ENCODE data around the gene FAF1.

The FAF1 gene

GRCh38 chr1:50705699-50706098 is 254.4 kb downstream of the FAF1 start:
- Histone ChIP-seq H3K27ac (ENCODE audit: low read depth, low read length) (no peak overlapping the region), H3K4me3 (ENCODE audit: low read length) (no peak overlapping the region), H3K27me3 (ENCODE audit: control insufficient read depth, insufficient read depth, low read length) (no peaks in the 10 kb centered on the region), H3K4me1 (ENCODE audit: control insufficient read depth, insufficient read depth, low read length) (no peaks in the 10 kb centered on the region), H3K36me3 (ENCODE audit: control insufficient read depth, insufficient read depth, low read length) (no peaks in the 10 kb centered on the region), H3K9ac (ENCODE audit: low read length) (no peak overlapping the region)

- Histone ChIP-seq H3K27ac (ENCODE audit: low read depth, low read length) (no peak overlapping the region), H3K4me1 (ENCODE audit: control insufficient read depth, insufficient read depth, low read length) (no peaks in the 10 kb centered on the region), H3K27me3 (ENCODE audit: control insufficient read depth, insufficient read depth, low read length) (no peaks in the 10 kb centered on the region)
Observed at GRCh38 chr1:50705041-50705440, 255.0 kb downstream of the FAF1 start.

GRCh38 chr1:50704126-50704525 is 255.9 kb downstream of the FAF1 start:
- Histone ChIP-seq H3K9ac (ENCODE audit: low read length) (no peak overlapping the region), H3K27me3 (ENCODE audit: control insufficient read depth, insufficient read depth, low read length) (no peaks in the 10 kb centered on the region), H3K4me1 (ENCODE audit: control insufficient read depth, insufficient read depth, low read length) (no peaks in the 10 kb centered on the region), H3K27ac (ENCODE audit: low read depth, low read length) (no peak overlapping the region), H3K36me3 (ENCODE audit: control insufficient read depth, insufficient read depth, low read length) (no peaks in the 10 kb centered on the region), H3K4me3 (ENCODE audit: low read length) (no peak overlapping the region)

More at GRCh38 chr1:50705041-50705440, 255.0 kb downstream of the FAF1 start:
- Histone ChIP-seq H3K4me3 (ENCODE audit: low read length) (no peak overlapping the region), H3K9ac (ENCODE audit: low read length) (no peak overlapping the region), H3K36me3 (ENCODE audit: control insufficient read depth, insufficient read depth, low read length) (no peaks in the 10 kb centered on the region)

DNA sequence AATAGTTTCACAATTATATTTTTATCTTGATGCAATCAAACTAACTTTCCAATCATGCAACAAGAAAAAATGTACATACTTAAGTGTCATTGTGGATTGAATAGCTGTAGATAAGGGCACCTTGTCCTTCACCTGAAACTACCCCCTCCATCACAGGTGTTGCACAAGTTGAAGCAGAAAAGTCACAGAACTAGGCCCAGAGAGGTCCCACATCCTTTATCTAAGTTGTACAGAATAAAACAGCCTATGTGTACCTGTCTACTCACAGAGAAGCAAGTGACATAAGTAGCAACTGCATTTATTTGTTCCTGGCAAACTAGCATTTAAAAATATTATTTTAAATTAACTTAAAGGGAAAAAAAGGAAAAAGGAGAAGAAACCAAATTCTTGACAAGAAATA is 256.8 kb downstream of the FAF1 start:
- no peaks in the 10 kb centered on the region for H3K27me3 ChIP-seq (ENCODE audit: control insufficient read depth, insufficient read depth, low read length)
- no peak overlapping the region for H3K27ac ChIP-seq (ENCODE audit: low read depth, low read length)
- no peaks in the 10 kb centered on the region for H3K36me3 ChIP-seq (ENCODE audit: control insufficient read depth, insufficient read depth, low read length)
- no peak overlapping the region for H3K4me3 ChIP-seq (ENCODE audit: low read length)
- H3K4me1 ChIP-seq (ENCODE audit: control insufficient read depth, insufficient read depth, low read length), result no peaks in the 10 kb centered on the region
- no peak overlapping the region for H3K9ac ChIP-seq (ENCODE audit: low read length)

DNA sequence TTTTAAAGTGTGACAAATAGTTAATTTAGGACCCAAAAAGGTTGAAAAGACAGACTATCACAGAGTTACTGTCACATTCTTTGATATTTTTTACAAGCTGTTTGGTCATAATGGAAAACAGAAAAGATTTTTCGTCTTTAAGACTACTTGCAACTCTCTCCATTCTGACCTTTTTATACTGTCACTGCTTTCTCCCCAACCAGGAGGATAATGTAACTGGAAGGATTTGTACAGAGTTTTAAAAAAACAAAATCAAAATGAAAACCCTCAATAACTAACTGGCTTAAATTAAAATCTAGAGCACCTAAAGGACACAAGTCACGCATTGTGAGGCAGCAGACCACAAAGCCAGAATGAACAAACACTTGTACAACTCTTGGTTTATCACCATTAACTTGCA is 257.7 kb downstream of the FAF1 start:
- H3K9ac ChIP-seq (ENCODE audit: low read length), result no peak overlapping the region
- no peaks in the 10 kb centered on the region for H3K27me3 ChIP-seq (ENCODE audit: control insufficient read depth, insufficient read depth, low read length)
- no peaks in the 10 kb centered on the region for H3K36me3 ChIP-seq (ENCODE audit: control insufficient read depth, insufficient read depth, low read length)
- no peak overlapping the region for H3K27ac ChIP-seq (ENCODE audit: low read depth, low read length)
- H3K4me3 ChIP-seq (ENCODE audit: low read length), result no peak overlapping the region
- H3K4me1 ChIP-seq (ENCODE audit: control insufficient read depth, insufficient read depth, low read length), result no peaks in the 10 kb centered on the region

DNA sequence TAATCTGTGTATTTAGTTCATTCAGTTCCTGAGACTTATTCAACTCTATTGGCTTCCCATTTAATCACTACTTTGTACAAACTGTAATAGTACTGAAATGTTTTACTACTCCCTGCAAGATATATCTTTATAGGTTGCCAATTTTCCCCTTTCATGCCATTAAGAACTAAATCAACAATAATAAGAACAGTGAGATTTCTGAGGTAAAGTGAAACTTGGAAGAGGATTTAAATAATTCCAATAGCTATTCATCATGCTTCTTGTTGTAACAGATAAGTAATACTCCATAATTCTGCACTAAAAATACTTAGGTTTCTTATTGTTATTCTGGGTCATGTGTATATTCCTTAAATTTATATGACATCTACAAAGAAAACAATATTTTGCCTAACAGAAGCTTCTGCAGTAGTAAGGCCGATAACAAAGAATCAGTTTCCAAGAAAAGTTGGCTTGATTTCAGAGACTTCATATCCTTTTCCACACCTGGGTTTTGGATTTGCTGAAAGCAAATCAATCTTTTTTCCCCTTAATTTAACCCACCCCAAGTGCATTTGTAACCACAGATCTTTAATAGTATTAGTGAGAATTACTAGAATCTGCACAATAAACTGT is 258.3 kb downstream of the FAF1 start:
- Histone ChIP-seq H3K27me3 (ENCODE audit: control insufficient read depth, insufficient read depth, low read length) (no peaks in the 10 kb centered on the region), H3K27ac (ENCODE audit: low read depth, low read length) (no peak overlapping the region), H3K36me3 (ENCODE audit: control insufficient read depth, insufficient read depth, low read length) (no peaks in the 10 kb centered on the region), H3K9ac (ENCODE audit: low read length) (no peak overlapping the region), H3K4me1 (ENCODE audit: control insufficient read depth, insufficient read depth, low read length) (no peaks in the 10 kb centered on the region), H3K4me3 (ENCODE audit: low read length) (no peak overlapping the region)

GRCh38 chr1:50700621-50701020 is 259.4 kb downstream of the FAF1 start:
- Histone ChIP-seq H3K27me3 (ENCODE audit: control insufficient read depth, insufficient read depth, low read length) (no peaks in the 10 kb centered on the region), H3K36me3 (ENCODE audit: control insufficient read depth, insufficient read depth, low read length) (no peaks in the 10 kb centered on the region), H3K4me3 (ENCODE audit: low read length) (no peak overlapping the region), H3K27ac (ENCODE audit: low read depth, low read length) (no peak overlapping the region), H3K4me1 (ENCODE audit: control insufficient read depth, insufficient read depth, low read length) (no peaks in the 10 kb centered on the region), H3K9ac (ENCODE audit: low read length) (no peak overlapping the region)

GRCh38 chr1:50700214-50700613 is 259.9 kb downstream of the FAF1 start:
- no peak overlapping the region for H3K9ac ChIP-seq (ENCODE audit: low read length)
- no peaks in the 10 kb centered on the region for H3K4me1 ChIP-seq (ENCODE audit: control insufficient read depth, insufficient read depth, low read length)
- H3K27ac ChIP-seq (ENCODE audit: low read depth, low read length), result no peak overlapping the region
- H3K4me3 ChIP-seq (ENCODE audit: low read length), result no peak overlapping the region
- H3K36me3 ChIP-seq (ENCODE audit: control insufficient read depth, insufficient read depth, low read length), result no peaks in the 10 kb centered on the region
- no peaks in the 10 kb centered on the region for H3K27me3 ChIP-seq (ENCODE audit: control insufficient read depth, insufficient read depth, low read length)

DNA sequence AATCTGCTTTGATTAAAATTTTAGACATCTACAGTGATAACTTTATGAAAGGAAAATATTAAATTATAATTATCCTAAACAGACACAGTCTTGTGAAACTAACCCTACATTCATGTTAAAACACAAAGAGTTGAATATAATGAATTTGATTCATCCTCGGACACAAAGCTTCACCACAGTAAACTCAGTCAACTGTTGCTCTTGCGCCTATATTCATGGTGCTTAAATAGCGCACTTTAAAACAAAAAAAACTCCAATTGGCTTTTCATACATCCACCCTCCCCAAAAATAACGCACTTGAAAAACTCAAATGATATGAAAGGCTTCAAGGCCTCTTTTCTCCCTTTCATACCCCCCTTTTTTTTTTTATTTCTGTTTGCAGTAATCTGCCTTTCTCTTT is 260.3 kb downstream of the FAF1 start:
- Histone ChIP-seq H3K27ac (ENCODE audit: low read depth, low read length) (no peak overlapping the region), H3K4me1 (ENCODE audit: control insufficient read depth, insufficient read depth, low read length) (no peaks in the 10 kb centered on the region), H3K9ac (ENCODE audit: low read length) (no peak overlapping the region), H3K27me3 (ENCODE audit: control insufficient read depth, insufficient read depth, low read length) (no peaks in the 10 kb centered on the region), H3K4me3 (ENCODE audit: low read length) (no peak overlapping the region), H3K36me3 (ENCODE audit: control insufficient read depth, insufficient read depth, low read length) (no peaks in the 10 kb centered on the region)

GRCh38 chr1:50697440-50698421 is 262.3 kb downstream of the FAF1 start:
- H3K27ac ChIP-seq (ENCODE audit: low read depth, low read length), result no peak overlapping the region
- no peak overlapping the region for H3K4me3 ChIP-seq (ENCODE audit: low read length)
- H3K4me1 ChIP-seq (ENCODE audit: control insufficient read depth, insufficient read depth, low read length), result no peaks in the 10 kb centered on the region
- no peaks in the 10 kb centered on the region for H3K36me3 ChIP-seq (ENCODE audit: control insufficient read depth, insufficient read depth, low read length)
- H3K27me3 ChIP-seq (ENCODE audit: control insufficient read depth, insufficient read depth, low read length), result no peaks in the 10 kb centered on the region
- H3K9ac ChIP-seq (ENCODE audit: low read length), result no peak overlapping the region

GRCh38 chr1:50693829-50694228 is 266.2 kb downstream of the FAF1 start:
- Histone ChIP-seq H3K27me3 (ENCODE audit: control insufficient read depth, insufficient read depth, low read length) (no peaks in the 10 kb centered on the region), H3K36me3 (ENCODE audit: control insufficient read depth, insufficient read depth, low read length) (no peaks in the 10 kb centered on the region), H3K4me3 (ENCODE audit: low read length) (no peak overlapping the region), H3K27ac (ENCODE audit: low read depth, low read length) (no peak overlapping the region), H3K4me1 (ENCODE audit: control insufficient read depth, insufficient read depth, low read length) (no peaks in the 10 kb centered on the region), H3K9ac (ENCODE audit: low read length) (no peak overlapping the region)

DNA sequence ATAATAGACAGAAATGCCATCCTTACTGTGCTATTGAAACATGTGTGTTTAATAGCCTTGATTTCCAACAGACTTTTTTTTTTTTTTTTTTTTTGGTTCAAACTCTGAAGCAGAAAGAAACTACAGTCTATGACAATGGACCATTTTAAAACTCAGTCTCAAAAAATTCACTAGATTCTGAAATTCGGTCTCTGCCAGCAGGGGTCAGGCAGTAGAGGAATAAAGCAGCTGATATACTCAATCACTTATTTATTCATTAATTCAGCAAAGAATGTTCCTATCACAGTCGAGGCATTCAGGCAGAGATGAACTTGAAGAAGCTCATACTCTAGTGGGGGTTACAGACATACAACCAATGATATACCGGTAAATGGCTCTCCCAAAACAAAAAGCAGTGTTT is 275.9 kb downstream of the FAF1 start:
- Histone ChIP-seq H3K36me3 (ENCODE audit: control insufficient read depth, insufficient read depth, low read length) (no peaks in the 10 kb centered on the region), H3K4me1 (ENCODE audit: control insufficient read depth, insufficient read depth, low read length) (no peaks in the 10 kb centered on the region), H3K27me3 (ENCODE audit: control insufficient read depth, insufficient read depth, low read length) (no peaks in the 10 kb centered on the region), H3K9ac (ENCODE audit: low read length) (no peak overlapping the region), H3K27ac (ENCODE audit: low read depth, low read length) (no peak overlapping the region), H3K4me3 (ENCODE audit: low read length) (no peak overlapping the region)

- no peak overlapping the region for H3K27ac ChIP-seq (ENCODE audit: low read depth, low read length)
- no peak overlapping the region for H3K9ac ChIP-seq (ENCODE audit: low read length)
- H3K27me3 ChIP-seq (ENCODE audit: control insufficient read depth, insufficient read depth, low read length), result no peaks in the 10 kb centered on the region
- no peaks in the 10 kb centered on the region for H3K36me3 ChIP-seq (ENCODE audit: control insufficient read depth, insufficient read depth, low read length)
- no peak overlapping the region for H3K4me3 ChIP-seq (ENCODE audit: low read length)
- H3K4me1 ChIP-seq (ENCODE audit: control insufficient read depth, insufficient read depth, low read length), result no peaks in the 10 kb centered on the region
Observed at GRCh38 chr1:50681931-50682330, 278.1 kb downstream of the FAF1 start.
